ENCODE results near the gene VAT1.

VAT1 gene

DNA sequence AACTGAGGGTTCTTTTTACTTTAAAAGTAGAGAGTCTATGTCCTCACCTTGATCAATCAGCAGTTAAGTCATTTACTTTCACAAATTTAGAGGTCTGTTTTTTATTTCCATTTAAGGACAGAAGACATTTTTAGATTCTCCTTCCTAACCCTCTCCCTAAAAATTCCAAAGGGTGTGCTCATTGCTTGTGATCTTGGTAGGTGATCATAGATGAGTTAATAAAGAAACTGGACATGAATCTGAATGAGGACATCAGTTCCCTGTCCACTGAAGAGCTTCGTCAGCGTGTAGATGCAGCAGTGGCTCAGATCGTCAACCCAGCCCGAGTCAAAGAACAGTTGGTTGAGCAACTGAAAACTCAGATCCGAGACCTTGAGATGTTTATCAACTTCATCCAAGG is 33.0 kb downstream of the VAT1 start:
- H2BK120ac ChIP-seq (ENCODE audit: low read depth, low read length): no peak overlapping the region
- H2BK15ac ChIP-seq (ENCODE audit: low read depth, poor library complexity, severe bottlenecking): no peak overlapping the region
- H3K14ac ChIP-seq (ENCODE audit: low read length in 2 of 2): no peak overlapping the region
- WGBS: 89% methylated on average over 4 of the region's 5 CpGs
- no peak overlapping the region for H3K4ac ChIP-seq (ENCODE audit: low read depth in 1 of 2, low read length in 2 of 2)
- no peak overlapping the region for H3K27ac ChIP-seq (ENCODE audit: low read length, poor library complexity, severe bottlenecking)
- peaks cover 2% of the 10 kb centered on the region for H3K4me1 ChIP-seq (ENCODE audit: control insufficient read depth, insufficient read depth, low read depth, low read length)
- H4K91ac ChIP-seq (ENCODE audit: low read length): no peak overlapping the region
- peaks cover 18% of the 10 kb centered on the region for H3K79me1 ChIP-seq (replicated peaks; ENCODE audit: low read length, poor library complexity, severe bottlenecking)
- H2BK5ac ChIP-seq (ENCODE audit: low read depth, low read length, poor library complexity, severe bottlenecking): no peak overlapping the region
- no peak overlapping the region for H2AK5ac ChIP-seq (ENCODE audit: low read length, severe bottlenecking)
- H3K36me3 ChIP-seq (ENCODE audit: control insufficient read depth in 1 of 2, insufficient read depth in 2 of 2, low read depth in 1 of 2, low read length in 2 of 2): peaks cover 52 to 66% of the 10 kb centered on the region in 2 experiments
- peak overlapping the region in 1 of 2 experiments; percentile 21 for H3K4me3 ChIP-seq (ENCODE audit: insufficient read depth in 1 of 2, low read depth in 1 of 2, low read length in 2 of 2)
- no peak overlapping the region for H3K23ac ChIP-seq (ENCODE audit: low read length in 2 of 2)
- no peaks in the 10 kb centered on the region for H3K9me3 ChIP-seq (ENCODE audit: control insufficient read depth, low read length)
- no peak overlapping the region for H2AFZ ChIP-seq (ENCODE audit: low read depth, low read length)
- DNase-seq: no peak
- no peak overlapping the region for H2BK12ac ChIP-seq (ENCODE audit: low read length in 2 of 2)
- peak overlapping the region; percentile 44 for H3K9ac ChIP-seq (ENCODE audit: low read length)
- H3K27me3 ChIP-seq (ENCODE audit: control insufficient read depth in 1 of 2, insufficient read depth in 1 of 2, low read length in 2 of 2): no peaks in the 10 kb centered on the region
- no peak overlapping the region for H3K18ac ChIP-seq (ENCODE audit: low read depth in 1 of 2, low read length in 2 of 2)
- H3K4me2 ChIP-seq (ENCODE audit: low read length, poor library complexity, severe bottlenecking): no peak overlapping the region
- H4K8ac ChIP-seq (ENCODE audit: low read length): no peak overlapping the region

DNA sequence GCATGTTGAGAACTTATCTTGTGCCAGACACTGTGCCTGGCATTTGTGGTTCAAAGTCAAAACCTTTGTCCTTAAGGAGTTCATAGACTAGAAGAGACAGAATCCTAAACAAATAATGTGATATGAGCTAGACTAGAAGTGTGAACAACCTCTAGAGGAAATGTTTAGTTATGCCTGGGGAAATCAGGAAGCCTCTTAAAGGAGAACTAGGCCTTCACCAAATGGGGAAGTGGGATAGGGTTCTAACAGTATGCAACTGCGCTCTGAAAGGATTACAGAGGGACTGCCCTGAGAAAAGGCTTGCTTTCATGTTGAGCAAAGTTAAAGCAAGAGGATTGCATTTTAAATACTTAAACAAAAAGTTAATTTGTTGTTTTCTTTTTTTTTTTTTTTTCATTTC is 37.0 kb downstream of the VAT1 start:
- H3K4ac ChIP-seq (ENCODE audit: low read depth in 1 of 2, low read length in 2 of 2): no peak overlapping the region
- no peak overlapping the region for H3K23ac ChIP-seq (ENCODE audit: low read length in 2 of 2)
- DNase-seq: no peak
- H3K9ac ChIP-seq (ENCODE audit: low read length): no peak overlapping the region
- no peak overlapping the region for H2BK5ac ChIP-seq (ENCODE audit: low read depth, low read length, poor library complexity, severe bottlenecking)
- no peak overlapping the region for H3K14ac ChIP-seq (ENCODE audit: low read length in 2 of 2)
- WGBS: no CpG with 5 or more reads among the region's 1 CpG
- H2AK5ac ChIP-seq (ENCODE audit: low read length, severe bottlenecking): no peak overlapping the region
- no peak overlapping the region for H2AFZ ChIP-seq (ENCODE audit: low read depth, low read length)
- H3K9me3 ChIP-seq (ENCODE audit: control insufficient read depth, low read length): no peaks in the 10 kb centered on the region
- peaks cover 4% of the 10 kb centered on the region for H3K4me1 ChIP-seq (ENCODE audit: control insufficient read depth, insufficient read depth, low read depth, low read length)
- no peak overlapping the region for H2BK12ac ChIP-seq (ENCODE audit: low read length in 2 of 2)
- no peak overlapping the region for H2BK15ac ChIP-seq (ENCODE audit: low read depth, poor library complexity, severe bottlenecking)
- H3K79me1 ChIP-seq (replicated peaks; ENCODE audit: low read length, poor library complexity, severe bottlenecking): peaks cover 14% of the 10 kb centered on the region
- H4K91ac ChIP-seq (ENCODE audit: low read length): no peak overlapping the region
- H3K4me3 ChIP-seq (ENCODE audit: insufficient read depth in 1 of 2, low read depth in 1 of 2, low read length in 2 of 2): no peak overlapping the region
- H3K18ac ChIP-seq (ENCODE audit: low read depth in 1 of 2, low read length in 2 of 2): no peak overlapping the region
- H3K4me2 ChIP-seq (ENCODE audit: low read length, poor library complexity, severe bottlenecking): no peak overlapping the region
- no peak overlapping the region for H3K27ac ChIP-seq (ENCODE audit: low read length, poor library complexity, severe bottlenecking)
- H3K36me3 ChIP-seq (ENCODE audit: control insufficient read depth in 1 of 2, insufficient read depth in 2 of 2, low read depth in 1 of 2, low read length in 2 of 2): peaks cover 26 to 35% of the 10 kb centered on the region in 2 experiments
- no peak overlapping the region for H4K8ac ChIP-seq (ENCODE audit: low read length)
- no peak overlapping the region for H2BK120ac ChIP-seq (ENCODE audit: low read depth, low read length)
- H3K27me3 ChIP-seq (ENCODE audit: control insufficient read depth in 1 of 2, insufficient read depth in 1 of 2, low read length in 2 of 2): no peaks in the 10 kb centered on the region

DNA sequence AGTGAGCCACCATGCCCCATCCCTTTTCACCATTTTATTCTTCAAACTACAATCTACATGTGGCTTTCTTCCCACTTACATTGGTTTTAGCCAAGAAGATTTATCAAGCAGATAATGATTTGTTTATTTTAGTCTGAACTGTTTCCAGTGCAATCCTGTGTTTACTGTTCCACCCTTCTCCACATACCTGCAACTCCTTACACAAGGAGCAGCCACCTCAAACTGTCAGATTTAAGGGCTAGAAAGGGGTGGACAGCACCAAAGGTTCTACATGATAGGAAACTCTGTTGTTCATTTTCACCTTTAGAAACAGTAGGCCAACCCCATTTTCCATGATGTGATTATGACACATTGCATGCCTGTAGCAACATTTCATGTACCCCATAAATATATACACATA is 39.9 kb downstream of the VAT1 start:
- H3K36me3 ChIP-seq (ENCODE audit: control insufficient read depth in 1 of 2, insufficient read depth in 2 of 2, low read depth in 1 of 2, low read length in 2 of 2): peaks cover 8 to 9% of the 10 kb centered on the region in 2 experiments
- H2BK12ac ChIP-seq (ENCODE audit: low read length in 2 of 2): no peak overlapping the region
- no peak overlapping the region for H2BK120ac ChIP-seq (ENCODE audit: low read depth, low read length)
- peaks cover 10% of the 10 kb centered on the region for H3K4me1 ChIP-seq (ENCODE audit: control insufficient read depth, insufficient read depth, low read depth, low read length)
- no peak overlapping the region for H4K91ac ChIP-seq (ENCODE audit: low read length)
- H4K8ac ChIP-seq (ENCODE audit: low read length): no peak overlapping the region
- no peak overlapping the region for H3K9ac ChIP-seq (ENCODE audit: low read length)
- no peak overlapping the region for H3K27ac ChIP-seq (ENCODE audit: low read length, poor library complexity, severe bottlenecking)
- H3K4ac ChIP-seq (ENCODE audit: low read depth in 1 of 2, low read length in 2 of 2): no peak overlapping the region
- no peak overlapping the region for H3K23ac ChIP-seq (ENCODE audit: low read length in 2 of 2)
- no peak overlapping the region for H3K4me2 ChIP-seq (ENCODE audit: low read length, poor library complexity, severe bottlenecking)
- no peak overlapping the region for H2AK5ac ChIP-seq (ENCODE audit: low read length, severe bottlenecking)
- no peak overlapping the region for H3K4me3 ChIP-seq (ENCODE audit: insufficient read depth in 1 of 2, low read depth in 1 of 2, low read length in 2 of 2)
- H3K27me3 ChIP-seq (ENCODE audit: control insufficient read depth in 1 of 2, insufficient read depth in 1 of 2, low read length in 2 of 2): no peaks in the 10 kb centered on the region
- peaks cover 12% of the 10 kb centered on the region for H3K79me1 ChIP-seq (replicated peaks; ENCODE audit: low read length, poor library complexity, severe bottlenecking)
- no peak overlapping the region for H3K18ac ChIP-seq (ENCODE audit: low read depth in 1 of 2, low read length in 2 of 2)
- H2BK15ac ChIP-seq (ENCODE audit: low read depth, poor library complexity, severe bottlenecking): no peak overlapping the region
- H2BK5ac ChIP-seq (ENCODE audit: low read depth, low read length, poor library complexity, severe bottlenecking): no peak overlapping the region
- no peaks in the 10 kb centered on the region for H3K9me3 ChIP-seq (ENCODE audit: control insufficient read depth, low read length)
- no peak for DNase-seq
- H3K14ac ChIP-seq (ENCODE audit: low read length in 2 of 2): no peak overlapping the region
- H2AFZ ChIP-seq (ENCODE audit: low read depth, low read length): no peak overlapping the region

DNA sequence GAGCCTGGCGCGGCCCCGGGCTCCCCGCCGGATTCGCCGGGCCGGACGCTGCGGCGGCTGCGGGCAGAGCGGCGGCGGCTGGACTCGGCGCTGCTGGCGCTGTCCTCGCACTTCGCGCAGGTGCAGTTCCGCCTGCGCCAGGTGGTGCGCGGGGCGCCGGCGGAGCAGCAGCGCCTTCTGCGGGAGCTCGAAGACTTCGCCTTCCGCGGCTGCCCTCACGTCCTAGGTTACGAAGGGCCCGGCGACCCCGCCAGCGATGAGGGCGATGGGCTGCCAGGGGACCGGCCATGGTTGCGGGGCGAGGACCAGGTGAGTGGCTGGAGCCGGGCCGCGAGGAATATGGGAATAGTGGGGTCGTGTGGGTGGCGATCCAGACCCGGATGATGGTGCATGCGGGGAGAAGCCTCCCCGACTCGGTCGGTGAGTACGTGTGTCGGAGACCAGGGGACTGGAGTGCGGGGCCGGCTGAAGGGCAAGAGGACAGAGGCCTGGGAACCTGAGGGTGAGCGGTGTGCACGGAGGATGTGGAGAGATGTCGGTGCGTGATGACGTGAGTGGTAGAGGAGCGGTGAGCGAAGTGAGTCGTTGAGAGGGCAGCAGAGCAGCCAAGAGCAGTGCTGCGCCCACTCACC is 41.3 kb downstream of the VAT1 start:
- no peaks in the 10 kb centered on the region for H3K9me3 ChIP-seq (ENCODE audit: control insufficient read depth, low read length)
- H3K79me1 ChIP-seq (replicated peaks; ENCODE audit: low read length, poor library complexity, severe bottlenecking): peaks cover 4% of the 10 kb centered on the region
- no peak overlapping the region for H2AK5ac ChIP-seq (ENCODE audit: low read length, severe bottlenecking)
- peak overlapping the region in 1 of 2 experiments; percentile 49 for H2BK12ac ChIP-seq (ENCODE audit: low read length in 2 of 2)
- no peak overlapping the region for H3K27ac ChIP-seq (ENCODE audit: low read length, poor library complexity, severe bottlenecking)
- WGBS: under 1% methylated on average over 65 of the region's 67 CpGs
- H2BK15ac ChIP-seq (ENCODE audit: low read depth, poor library complexity, severe bottlenecking): peak overlapping the region; percentile 91
- peak overlapping the region; percentile 91 to 97 for H3K4me3 ChIP-seq (ENCODE audit: insufficient read depth in 1 of 2, low read depth in 1 of 2, low read length in 2 of 2)
- H3K18ac ChIP-seq (ENCODE audit: low read depth in 1 of 2, low read length in 2 of 2): peak overlapping the region; percentile 65 to 90
- peak overlapping the region; percentile 81 for H3K4me2 ChIP-seq (ENCODE audit: low read length, poor library complexity, severe bottlenecking)
- H3K36me3 ChIP-seq (ENCODE audit: control insufficient read depth in 1 of 2, insufficient read depth in 2 of 2, low read depth in 1 of 2, low read length in 2 of 2): peaks cover 3% of the 10 kb centered on the region in 2 experiments
- H4K8ac ChIP-seq (ENCODE audit: low read length): peak overlapping the region; percentile 86
- H3K4me1 ChIP-seq (ENCODE audit: control insufficient read depth, insufficient read depth, low read depth, low read length): peaks cover 10% of the 10 kb centered on the region
- peak overlapping the region; percentile 29 to 37 for H3K23ac ChIP-seq (ENCODE audit: low read length in 2 of 2)
- H4K91ac ChIP-seq (ENCODE audit: low read length): peak overlapping the region; percentile 43
- peak overlapping the region; percentile 80 for H3K9ac ChIP-seq (ENCODE audit: low read length)
- H3K14ac ChIP-seq (ENCODE audit: low read length in 2 of 2): peak overlapping the region in 1 of 2 experiments; percentile 92
- no peaks in the 10 kb centered on the region for H3K27me3 ChIP-seq (ENCODE audit: control insufficient read depth in 1 of 2, insufficient read depth in 1 of 2, low read length in 2 of 2)
- peak overlapping the region; percentile 78 for H2BK120ac ChIP-seq (ENCODE audit: low read depth, low read length)
- peak overlapping the region; percentile 71 for H2BK5ac ChIP-seq (ENCODE audit: low read depth, low read length, poor library complexity, severe bottlenecking)
- H3K4ac ChIP-seq (ENCODE audit: low read depth in 1 of 2, low read length in 2 of 2): peak overlapping the region; percentile 93 to 95
- DNase-seq: peak; percentile 68
- H2AFZ ChIP-seq (ENCODE audit: low read depth, low read length): peak overlapping the region; percentile 93
